SK-N-SH treated with all-trans-retinoic acid at 6 μM for 48 hours (cell line): ENCODE results near the gene C2CD5.

Source experiments
- ARNTL ChIP-seq: fragments of 450-650 bp; formaldehyde crosslinking; IDR thresholded peaks from 2 replicates; pipeline ENCODE4 v1.5.0; 2020; ENCODE audit warnings: low read depth, mild to moderate bottlenecking, moderate library complexity, borderline replicate concordance
- ESRRG ChIP-seq: fragments of 250-450 bp; sonication (Bioruptor Pico); IDR thresholded peaks from 2 replicates; pipeline ENCODE4 v1.6.1; 2021; ENCODE audit warnings: mild to moderate bottlenecking
- GLIS3 ChIP-seq: fragments of 250-450 bp; sonication (Bioruptor Pico); IDR thresholded peaks from 2 replicates; pipeline ENCODE4 v1.5.0; 2020; ENCODE audit warnings: mild to moderate bottlenecking, moderate library complexity
- ISL1 ChIP-seq: fragments of 250-450 bp; sonication (Bioruptor Pico); IDR thresholded peaks from 2 replicates; pipeline ENCODE4 v2.1.2; 2022; ENCODE audit warnings: mild to moderate bottlenecking, moderate library complexity
- OSR1 ChIP-seq: fragments of 250-450 bp; sonication (Bioruptor Pico); IDR thresholded peaks from 2 replicates; pipeline ENCODE4 v1.8.0; 2022; ENCODE audit warnings: moderate library complexity, mild to moderate bottlenecking, inconsistent platforms
- RARB ChIP-seq: fragments of 250-450 bp; sonication (Bioruptor Pico); IDR thresholded peaks from 2 replicates; pipeline ENCODE4 v1.8.0; 2021; ENCODE audit warnings: mild to moderate bottlenecking, moderate library complexity
- TCF4 ChIP-seq: fragments of 250-450 bp; sonication (Bioruptor Pico); IDR thresholded peaks from 2 replicates; pipeline ENCODE4 v1.8.0; 2021; ENCODE audit warnings: mild to moderate bottlenecking, moderate library complexity, borderline replicate concordance
- TOX ChIP-seq: fragments of 250-450 bp; sonication (Bioruptor Pico); IDR thresholded peaks from 2 replicates; pipeline ENCODE4 v1.8.0; 2021; ENCODE audit warnings: mild to moderate bottlenecking, moderate library complexity, borderline replicate concordance
- ZFP3 ChIP-seq: fragments of 250-450 bp; sonication (Bioruptor Pico); IDR thresholded peaks from 2 replicates; pipeline ENCODE4 v1.5.0; 2020; ENCODE audit warnings: mild to moderate bottlenecking, moderate library complexity
- ZFP30 ChIP-seq: fragments of 450-650 bp; formaldehyde crosslinking; IDR thresholded peaks from 2 replicates; pipeline ENCODE4 v1.5.0; 2022; ENCODE audit warnings: mild to moderate bottlenecking, moderate library complexity
- ZNF565 ChIP-seq: fragments of 450-650 bp; formaldehyde crosslinking; conservative IDR thresholded peaks from 2 replicates; pipeline ENCODE4 v1.5.0; 2020; ENCODE audit warnings: low read depth, mild to moderate bottlenecking, moderate library complexity
- ZNF70 ChIP-seq: fragments of 450-650 bp; formaldehyde crosslinking; IDR thresholded peaks from 2 replicates; pipeline ENCODE4 v1.5.0; 2020; ENCODE audit warnings: mild to moderate bottlenecking, moderate library complexity
- TF ChIP-seq, protein P1 (sequence below): fragments of 250-450 bp; sonication (Bioruptor Pico); IDR thresholded peaks from 2 replicates; pipeline ENCODE4 v1.8.0; 2020; ENCODE audit warnings: mild to moderate bottlenecking, moderate library complexity, borderline replicate concordance
- TF ChIP-seq, protein P2 (sequence below): fragments of 250-450 bp; sonication (Bioruptor Pico); IDR thresholded peaks from 2 replicates; pipeline ENCODE4 v1.5.1; 2020; ENCODE audit warnings: low read depth, mild to moderate bottlenecking, moderate library complexity

DNA sequence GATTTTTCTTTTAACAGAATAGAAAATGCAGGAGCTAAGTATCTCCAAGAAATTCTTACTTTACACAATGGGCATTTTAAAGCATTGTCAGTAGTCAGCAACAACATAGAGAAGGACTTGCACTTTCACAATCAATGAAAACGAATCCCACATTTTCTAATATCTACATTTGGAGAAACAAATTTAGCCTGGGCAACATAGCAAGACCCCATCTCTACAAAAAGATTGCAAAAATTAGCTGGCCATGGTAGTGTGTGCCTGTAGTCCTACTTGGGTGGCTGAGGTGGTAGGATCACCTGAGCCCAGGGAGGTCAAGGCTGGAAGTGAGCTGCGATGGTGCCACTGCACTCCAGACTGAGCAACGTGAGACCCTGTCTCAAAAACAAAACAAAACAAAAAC, 30.6 kb upstream of the C2CD5 start:
- TF ChIP-seq, protein P1, sequence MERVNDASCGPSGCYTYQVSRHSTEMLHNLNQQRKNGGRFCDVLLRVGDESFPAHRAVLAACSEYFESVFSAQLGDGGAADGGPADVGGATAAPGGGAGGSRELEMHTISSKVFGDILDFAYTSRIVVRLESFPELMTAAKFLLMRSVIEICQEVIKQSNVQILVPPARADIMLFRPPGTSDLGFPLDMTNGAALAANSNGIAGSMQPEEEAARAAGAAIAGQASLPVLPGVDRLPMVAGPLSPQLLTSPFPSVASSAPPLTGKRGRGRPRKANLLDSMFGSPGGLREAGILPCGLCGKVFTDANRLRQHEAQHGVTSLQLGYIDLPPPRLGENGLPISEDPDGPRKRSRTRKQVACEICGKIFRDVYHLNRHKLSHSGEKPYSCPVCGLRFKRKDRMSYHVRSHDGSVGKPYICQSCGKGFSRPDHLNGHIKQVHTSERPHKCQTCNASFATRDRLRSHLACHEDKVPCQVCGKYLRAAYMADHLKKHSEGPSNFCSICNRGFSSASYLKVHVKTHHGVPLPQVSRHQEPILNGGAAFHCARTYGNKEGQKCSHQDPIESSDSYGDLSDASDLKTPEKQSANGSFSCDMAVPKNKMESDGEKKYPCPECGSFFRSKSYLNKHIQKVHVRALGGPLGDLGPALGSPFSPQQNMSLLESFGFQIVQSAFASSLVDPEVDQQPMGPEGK = no peak
- TF ChIP-seq OSR1 (CRISPR knock-in tag) = no peak
- no peak for TF ChIP-seq ZFP3 (CRISPR knock-in tag)
- no peak for TF ChIP-seq ZNF565
- TF ChIP-seq TOX (CRISPR knock-in tag) = no peak
- no peak for TF ChIP-seq ISL1
- no peak for TF ChIP-seq RARB (CRISPR knock-in tag)
- no peak for TF ChIP-seq ZFP30
- TF ChIP-seq ZNF70 = no peak
- no peak for TF ChIP-seq ARNTL (CRISPR knock-in tag)
- TF ChIP-seq, protein P2, sequence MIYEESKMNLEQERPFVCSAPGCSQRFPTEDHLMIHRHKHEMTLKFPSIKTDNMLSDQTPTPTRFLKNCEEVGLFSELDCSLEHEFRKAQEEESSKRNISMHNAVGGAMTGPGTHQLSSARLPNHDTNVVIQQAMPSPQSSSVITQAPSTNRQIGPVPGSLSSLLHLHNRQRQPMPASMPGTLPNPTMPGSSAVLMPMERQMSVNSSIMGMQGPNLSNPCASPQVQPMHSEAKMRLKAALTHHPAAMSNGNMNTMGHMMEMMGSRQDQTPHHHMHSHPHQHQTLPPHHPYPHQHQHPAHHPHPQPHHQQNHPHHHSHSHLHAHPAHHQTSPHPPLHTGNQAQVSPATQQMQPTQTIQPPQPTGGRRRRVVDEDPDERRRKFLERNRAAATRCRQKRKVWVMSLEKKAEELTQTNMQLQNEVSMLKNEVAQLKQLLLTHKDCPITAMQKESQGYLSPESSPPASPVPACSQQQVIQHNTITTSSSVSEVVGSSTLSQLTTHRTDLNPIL (CRISPR knock-in tag) = no peak
- TF ChIP-seq ESRRG (CRISPR knock-in tag) = no peak
- no peak for TF ChIP-seq TCF4 (CRISPR knock-in tag)
- no peak for TF ChIP-seq GLIS3
